ENCODE measurements around the gene FCAMR.

FCAMR gene

DNA sequence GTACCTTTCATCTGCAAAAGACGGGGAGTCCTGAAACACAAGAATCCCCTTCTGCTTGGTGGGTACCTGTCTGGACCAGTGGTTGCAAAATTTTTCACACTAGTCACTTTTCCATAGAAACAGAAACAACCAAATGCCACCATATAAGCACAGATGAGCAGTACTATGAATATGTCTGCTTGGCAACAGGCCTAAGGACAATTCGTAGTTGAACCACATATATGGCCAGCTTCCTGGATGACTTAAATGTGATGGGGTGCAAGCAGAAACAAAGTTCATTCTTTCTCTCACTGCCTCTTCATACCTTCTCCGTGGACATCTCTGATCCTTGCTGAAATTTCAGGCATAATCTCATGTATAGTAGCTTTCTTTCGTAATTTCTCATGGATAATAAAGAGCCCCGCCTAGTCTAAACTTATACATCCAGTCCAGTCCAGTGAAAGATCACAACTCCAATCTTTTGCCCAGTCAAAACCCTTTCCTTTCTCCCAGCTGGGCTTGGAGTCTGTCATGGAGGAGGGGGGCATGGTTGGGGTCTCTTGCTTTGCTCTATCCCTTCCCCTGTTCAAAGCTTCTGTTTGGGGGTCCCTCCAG is 7.0 kb downstream of the FCAMR start:
- in situ Hi-C loops (cut with HindIII; ENCODE audit: low sequenced_read_pairs): no loop called here
- no peak for DNase-seq (ENCODE audit: low read depth, low spot score)
- no peak overlapping the region for H3K4me3 ChIP-seq (ENCODE audit: low read depth, low read length)
- TF ChIP-seq CTCF (IDR thresholded peaks at IDR 0.05; ENCODE audit: low read depth, low read length): no peak

GRCh38 chr1:206962272-206962671 is 8.0 kb downstream of the FCAMR start:
- no peak overlapping the region for H3K4me3 ChIP-seq (ENCODE audit: low read depth, low read length)
- in situ Hi-C loops (cut with HindIII; ENCODE audit: low sequenced_read_pairs): no loop called here
- no peak for TF ChIP-seq CTCF (IDR thresholded peaks at IDR 0.05; ENCODE audit: low read depth, low read length)
- no peak for DNase-seq (ENCODE audit: low read depth, low spot score)

DNA sequence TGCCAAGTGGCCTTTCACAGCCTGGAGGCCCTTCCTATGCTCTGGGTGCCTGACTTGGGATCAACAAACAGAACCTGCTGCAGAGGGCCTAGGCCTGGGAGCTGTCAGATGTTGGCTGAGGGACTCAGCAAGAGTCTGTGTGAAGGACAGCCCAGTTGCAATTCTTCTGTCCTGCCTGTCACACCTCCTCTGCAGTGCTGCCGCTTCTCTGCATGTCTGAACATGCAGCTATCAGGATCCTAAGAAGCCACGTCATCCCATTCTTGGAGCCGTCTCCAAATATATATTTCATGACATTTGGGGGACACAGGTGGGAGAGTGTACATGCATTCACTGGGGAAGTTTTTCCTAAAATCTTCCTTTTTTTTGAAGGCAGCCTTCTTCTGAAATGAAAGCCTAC is 8.6 kb downstream of the FCAMR start:
- in situ Hi-C loops (cut with HindIII; ENCODE audit: low sequenced_read_pairs): no loop called here
- no peak overlapping the region for H3K4me3 ChIP-seq (ENCODE audit: low read depth, low read length)
- no peak for TF ChIP-seq CTCF (IDR thresholded peaks at IDR 0.05; ENCODE audit: low read depth, low read length)
- DNase-seq (ENCODE audit: low read depth, low spot score): no peak

- DNase-seq (ENCODE audit: low read depth, low spot score): no peak
- in situ Hi-C loops (cut with HindIII; ENCODE audit: low sequenced_read_pairs): no loop called here
- no peak overlapping the region for H3K4me3 ChIP-seq (ENCODE audit: low read depth, low read length)
- TF ChIP-seq CTCF (IDR thresholded peaks at IDR 0.05; ENCODE audit: low read depth, low read length): no peak
Measured at GRCh38 chr1:206960676-206961386, 9.4 kb downstream of the FCAMR start.

- H3K4me3 ChIP-seq (ENCODE audit: low read depth, low read length): no peak overlapping the region
- in situ Hi-C loops (cut with HindIII; ENCODE audit: low sequenced_read_pairs): no loop called here
- no peak for TF ChIP-seq CTCF (IDR thresholded peaks at IDR 0.05; ENCODE audit: low read depth, low read length)
- no peak for DNase-seq (ENCODE audit: low read depth, low spot score)
Measured at GRCh38 chr1:206958144-206958543, 12.1 kb downstream of the FCAMR start.

DNA sequence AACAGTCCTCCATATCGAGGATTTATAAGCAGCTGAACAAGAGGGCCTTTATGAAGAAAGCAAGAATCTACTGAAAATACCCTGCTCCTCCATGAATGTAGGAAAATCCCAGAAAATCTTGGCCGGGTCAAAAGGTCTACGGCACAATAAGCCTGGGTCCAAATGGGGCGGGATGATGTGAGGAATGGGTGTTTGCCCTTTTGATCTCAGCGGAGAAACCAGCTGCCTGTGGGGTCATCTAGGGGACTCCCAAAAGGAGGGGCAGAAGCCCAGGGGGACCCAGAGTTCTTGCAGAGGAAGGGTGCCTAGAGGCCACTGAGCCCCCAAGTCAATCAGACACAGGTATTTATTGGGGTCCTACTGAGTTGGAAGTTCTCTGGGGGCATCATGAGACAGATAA is 12.6 kb downstream of the FCAMR start:
- DNase-seq (ENCODE audit: low read depth, low spot score): no peak
- no peak overlapping the region for H3K4me3 ChIP-seq (ENCODE audit: low read depth, low read length)
- in situ Hi-C loops (cut with HindIII; ENCODE audit: low sequenced_read_pairs): no loop called here
- no peak for TF ChIP-seq CTCF (IDR thresholded peaks at IDR 0.05; ENCODE audit: low read depth, low read length)
